Measurements from ENCODE around the gene IRF2BPL. TPM values are rescaled to one million over a fixed set of nuclear protein-coding genes. Genes with fewer than 3 reads are reported as not detected.

IRF2BPL gene
- total and polyA plus RNA-seq, 2 of the 8 experiments (the other 6 are each of a cell fraction or from before 2014, with no cell fraction given), result 18.8 to 57.0 TPM

DNA sequence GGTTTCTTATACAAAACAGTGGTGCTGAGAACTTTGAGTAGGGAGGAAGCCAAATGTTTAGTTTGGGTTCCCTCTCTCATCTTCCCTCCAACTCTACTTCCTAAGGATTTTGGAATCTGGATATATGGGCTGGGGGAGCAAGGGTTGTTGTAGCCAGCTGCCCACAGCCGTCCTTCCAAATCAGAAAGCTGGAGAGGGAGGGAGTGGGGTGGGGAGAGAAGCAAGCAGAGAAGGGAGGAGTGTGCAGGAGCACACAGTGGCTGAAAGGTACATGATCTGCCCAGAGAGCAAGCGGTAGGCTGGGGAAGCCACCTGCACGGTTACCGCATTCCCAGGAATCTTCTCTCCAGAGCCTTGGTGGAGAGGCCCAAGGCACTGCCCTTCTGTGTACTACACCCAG is 52.7 kb downstream of the IRF2BPL start:
- Histone ChIP-seq H2BK5ac (ENCODE audit: low read depth, low read length) (0 out of 2 replicates have a peak overlapping the region, but pooled peaks have one; percentile 1), H3K79me2 (ENCODE audit: control insufficient read depth in 1 of 2, insufficient read depth in 2 of 2, low read length in 2 of 2) (no peaks in the 10 kb centered on the region), H4K8ac (ENCODE audit: extremely low read depth, insufficient read depth, low read length) (no peak overlapping the region), H3K9me3 (ENCODE audit: insufficient read depth in 2 of 2, low read depth in 1 of 2, low read length in 1 of 2) (no peaks in the 10 kb centered on the region), H3K79me1 (ENCODE audit: low read depth, low read length) (no peaks in the 10 kb centered on the region), H3K27ac (ENCODE audit: low read depth, low read length) (no peak overlapping the region), H3K4me2 (ENCODE audit: insufficient read depth in 1 of 2, low read depth in 2 of 2, low read length in 2 of 2) (no peak overlapping the region), H3K18ac (ENCODE audit: extremely low read depth, low read length) (no peak overlapping the region), H2BK12ac (ENCODE audit: low read depth, low read length) (0 out of 2 replicates have a peak overlapping the region, but pooled peaks have one; percentile 27), H4K5ac (ENCODE audit: insufficient read length, low read depth, low read length) (no peak overlapping the region), H3K14ac (ENCODE audit: insufficient read length) (no peak overlapping the region), H2AFZ (ENCODE audit: low read length) (no peak overlapping the region), H3K23ac (ENCODE audit: insufficient read length) (no peak overlapping the region), H2AK5ac (ENCODE audit: low read depth, low read length) (no peak overlapping the region), H2BK20ac (ENCODE audit: low read length) (no peak overlapping the region; the same call in 1 of the 2 replicates), H3K9ac (replicated peaks in 1 of 4; ENCODE audit: extremely low read depth in 1 of 4, low read depth in 3 of 4, low read length in 3 of 4) (no peak overlapping the region), H3K27me3 (replicated peaks in 1 of 4; ENCODE audit: control insufficient read depth in 3 of 4, extremely low read depth in 1 of 4, insufficient read depth in 3 of 4, low read length in 3 of 4) (no peaks in the 10 kb centered on the region), H4K20me1 (replicated peaks in 1 of 2; ENCODE audit: control insufficient read depth in 1 of 2, insufficient read depth in 2 of 2, low read length in 2 of 2) (no peaks in the 10 kb centered on the region), H3K4ac (replicated peaks; ENCODE audit: insufficient read length, low read depth, low read length) (no peak overlapping the region), H3K4me3 (ENCODE audit: extremely low read depth in 1 of 4, insufficient read depth in 2 of 4, low read depth in 3 of 4, low read length in 4 of 4) (no peak overlapping the region), H4K91ac (replicated peaks; ENCODE audit: insufficient read length, low read length) (no peak overlapping the region), H3K36me3 (ENCODE audit: control insufficient read depth in 2 of 4, insufficient read depth in 4 of 4, low read length in 3 of 4) (no peaks in the 10 kb centered on the region), H3K23me2 (ENCODE audit: low read depth, low read length) (no peaks in the 10 kb centered on the region), H3K56ac (replicated peaks; ENCODE audit: insufficient read length, low read depth, low read length) (no peak overlapping the region), H2BK15ac (ENCODE audit: low read length) (peak overlapping the region; percentile 92), H3K4me1 (replicated peaks in 1 of 4; ENCODE audit: control insufficient read depth in 3 of 4, insufficient read depth in 4 of 4, low read length in 3 of 4) (peaks cover 0 to 17% (median 3%) of the 10 kb centered on the region in 4 experiments; a peak in 6 of 7 replicates), H2BK120ac (replicated peaks; ENCODE audit: low read depth, low read length) (no peak overlapping the region)
- TF ChIP-seq NANOG (IDR thresholded peaks at IDR 0.05; ENCODE audit: insufficient read depth, low read depth, low read length, poor library complexity, severe bottlenecking), result no peak
- TF ChIP-seq CBX5 (IDR thresholded peaks at IDR 0.05; ENCODE audit: low read depth, low read length), result no peak
- no peak for TF ChIP-seq EGR1 (IDR thresholded peaks at IDR 0.05; ENCODE audit: borderline replicate concordance, low read depth, low read length)
- no peak for TF ChIP-seq POLR2AphosphoS5 (IDR thresholded peaks at IDR 0.05; ENCODE audit: low read depth, low read length)
- TF ChIP-seq SIN3A (conservative IDR thresholded peaks at IDR 0.05 in 1 of 2, IDR thresholded peaks at IDR 0.05 in 1 of 2; ENCODE audit: low read depth in 1 of 2, low read length in 2 of 2), result no peak
- no peak for TF ChIP-seq MAFK (IDR thresholded peaks at IDR 0.05; ENCODE audit: low read depth, low read length)
- TF ChIP-seq JUND (IDR thresholded peaks at IDR 0.05; ENCODE audit: low read length), result no peak
- TF ChIP-seq RAD21 (IDR thresholded peaks at IDR 0.05 in 1 of 2, conservative IDR thresholded peaks at IDR 0.05 in 1 of 2; ENCODE audit: low read depth in 2 of 2, low read length in 2 of 2), result no peak
- TF ChIP-seq SUZ12 (IDR thresholded peaks at IDR 0.05; ENCODE audit: low read length), result no peak
- TF ChIP-seq EP300 (IDR thresholded peaks at IDR 0.05; ENCODE audit: borderline replicate concordance in 1 of 2, low read depth in 2 of 2, low read length in 2 of 2), result no peak
- no peak for DNase-seq (ENCODE audit: low read depth in 1 of 2, low spot score in 2 of 2)
- ChIA-PET CTCF (ENCODE audit: partially characterized antibody) (interaction anchor here (1.2 to 5.3 kb wide), 4 partner anchors 10 to 58 kb away, joined by 3 to 28 read pairs (median 6); no protein-coding TSS in a partner anchor), POLR2A (ENCODE audit: partially characterized antibody) (interaction anchor here (1.8 kb wide), 1 partner anchor 12 kb away, joined by 4 read pairs; no protein-coding TSS in a partner anchor)
- 96% methylated on average over 4 of the region's 4 CpGs; no CpG with 5 or more reads in 1 of the 2 experiments for WGBS, 2 experiments (ENCODE audit: extremely low coverage in 1 of 2, insufficient coverage in 1 of 2, insufficient read length in 1 of 2, insufficient replicate concordance in 2 of 2, low coverage in 1 of 2, low lambda C conversion rate in 2 of 2, missing lambda C conversion rate in 1 of 2)
- FAIRE-seq, result no peak
